Heart left ventricle (tissue), 16 donors: ENCODE data around the gene STUM. TPM values are rescaled to one million over a fixed set of nuclear protein-coding genes. Genes with fewer than 3 reads are reported as not detected.

ENCODE experiments used
- ATAC-seq, 4 donors: fragments of 200-7000 bp; cut with Tn5 transposase; one replicate each; pipeline ENCODE4 v1.9.1; 2020 to 2022; ENCODE audit warnings: moderate library complexity in 4 of 4, mild to moderate bottlenecking in 3 of 4, moderate number of reproducible peaks in 1 of 4
- DNase-seq, 5 donors: peaks; one replicate each; pipeline ENCODE4 v3.0.0-alpha.2; 2020
- H3K27ac ChIP-seq, 12 donors: fragments of 200-600 bp; sonication (generic) in 4 of 12; one replicate each; pipeline versions ENCODE4 v1.5.0 to v1.8.0; 2016 to 2022; ENCODE audit warnings: mild to moderate bottlenecking in 2 of 12
- H3K27me3 ChIP-seq, 9 donors: fragments of 200-600 bp; sonication (generic) in 2 of 9; one replicate each; pipeline versions ENCODE4 v1.5.1 to v1.8.0; 2016 to 2022; ENCODE audit warnings: mild to moderate bottlenecking in 3 of 9
- H3K36me3 ChIP-seq, 9 donors: fragments of 200-600 bp; sonication (generic) in 2 of 9; one replicate each; pipeline versions ENCODE4 v1.5.0 to v1.8.0; 2018 to 2022; ENCODE audit warnings: mild to moderate bottlenecking in 2 of 9
- H3K4me1 ChIP-seq, 12 donors: fragments of 200-600 bp; sonication (generic) in 4 of 12; one replicate each; pipeline versions ENCODE4 v1.5.0 to v1.8.0; 2016 to 2022; ENCODE audit warnings: mild to moderate bottlenecking in 3 of 12
- H3K4me3 ChIP-seq, 12 donors: fragments of 200-600 bp; sonication (generic) in 4 of 12; one replicate each; pipeline versions ENCODE4 v1.5.0 to v1.8.0; 2017 to 2022; ENCODE audit warnings: mild to moderate bottlenecking in 9 of 12, moderate library complexity in 4 of 12
- H3K9me3 ChIP-seq, 12 donors: fragments of 200-600 bp; sonication (generic) in 4 of 12; one replicate each; pipeline versions ENCODE4 v1.5.0 to v1.8.0; 2016 to 2022; ENCODE audit warnings: mild to moderate bottlenecking in 1 of 12
- POLR2A ChIP-seq, 2 donors: fragments of 450-650 bp; IDR thresholded peaks; one replicate each; pipeline ENCODE4 v1.6.1; 2017; ENCODE audit warnings: antibody characterized with exemption in 2 of 2, mild to moderate bottlenecking in 2 of 2, moderate library complexity in 2 of 2
- WGBS, 4 donors: extraction: QIAGEN DNeasy Blood & Tissue Kit in 2 of 4; methylation state at CpG; one replicate each; pipeline versions ENCODE4 v1.1.5 to v1.1.7; 2013 to 2018; 5-methylcytosine and 5-hydroxymethylcytosine counted together
- intact Hi-C, 10 donors: fragments of 100-400 bp; cut with DNase I; formaldehyde crosslinking; loops; one replicate each; pipeline versions ENCODE4 v1.11.1 to v1.14.2; 2022
- polyA plus RNA-seq, 2 donors: library from polyadenylated mRNA; stranded (reverse); fragments of 200-250 nt; gene quantifications; one replicate each; pipeline ENCODE4 v1.2.3, GENCODE V29; 2013
- total RNA-seq, 9 donors: library from RNA; depleted of rRNA in 2 of 9; stranded (reverse); fragments of >200 nt in 2 of 9; fragmentation: NEBNext Ultra II Directional in 3 of 9; extraction: Animal tissue kit (Norgen Biotek cat#: 25700) in 3 of 9; gene quantifications; one replicate each; pipeline versions ENCODE4 v1.1.0 to v1.2.4, GENCODE V29; 2016 to 2023
- TF ChIP-seq, protein P1 (sequence below), 12 donors: fragments of 200-600 bp; sonication (generic) in 4 of 12; IDR thresholded peaks; one replicate each; pipeline versions ENCODE4 v1.5.0 to v1.8.0; 2018 to 2022; ENCODE audit warnings: antibody characterized with exemption in 12 of 12, mild to moderate bottlenecking in 5 of 12
- donor health status: ischemic (EF 13 %, LVEDD 7.1; RV severe dilation, severe dysfunction).
- donor health status: healthy with polysubstance abuse.
- donor health status: DM: no; HTN: yes; CAD: no.
- donor health status: DM: no; HTN: no; CAD: no.
- donor health status: ischemic (EF 25% LVEDD 6.9; RV normal size, moderate dysfunction).
- donor health status: ischemic (EF 25% LVEDD 5.7; RV mildly dilated, moderate dysfunction).
- donor health status: healthy.
- donor health status: DM: yes; HTN: yes; CAD: no.
- donor health status: ischemic (EF 35%, LVEDD 5.7; RV mildly dilated, moderate dysfunction).
- donor health status: nonischemic (EF 11% LVEDD 7.7; RV severe dilation, severe dysfunction).
- donor health status: DM: yes; HTN: yes; CAD: no.
- donor health status: PGD.
- donor health status: ischemic (EF 29% LVEDD 5.4; RV normal size, mild dysfunction).
- donor health status: nonischemic (EF 23%, LVEDD 6.1; RV moderate dilation, normal function).

Gene STUM
- total and polyA plus RNA-seq, 11 donors, result 0.39 to 1.7 (median 0.97) TPM

DNA sequence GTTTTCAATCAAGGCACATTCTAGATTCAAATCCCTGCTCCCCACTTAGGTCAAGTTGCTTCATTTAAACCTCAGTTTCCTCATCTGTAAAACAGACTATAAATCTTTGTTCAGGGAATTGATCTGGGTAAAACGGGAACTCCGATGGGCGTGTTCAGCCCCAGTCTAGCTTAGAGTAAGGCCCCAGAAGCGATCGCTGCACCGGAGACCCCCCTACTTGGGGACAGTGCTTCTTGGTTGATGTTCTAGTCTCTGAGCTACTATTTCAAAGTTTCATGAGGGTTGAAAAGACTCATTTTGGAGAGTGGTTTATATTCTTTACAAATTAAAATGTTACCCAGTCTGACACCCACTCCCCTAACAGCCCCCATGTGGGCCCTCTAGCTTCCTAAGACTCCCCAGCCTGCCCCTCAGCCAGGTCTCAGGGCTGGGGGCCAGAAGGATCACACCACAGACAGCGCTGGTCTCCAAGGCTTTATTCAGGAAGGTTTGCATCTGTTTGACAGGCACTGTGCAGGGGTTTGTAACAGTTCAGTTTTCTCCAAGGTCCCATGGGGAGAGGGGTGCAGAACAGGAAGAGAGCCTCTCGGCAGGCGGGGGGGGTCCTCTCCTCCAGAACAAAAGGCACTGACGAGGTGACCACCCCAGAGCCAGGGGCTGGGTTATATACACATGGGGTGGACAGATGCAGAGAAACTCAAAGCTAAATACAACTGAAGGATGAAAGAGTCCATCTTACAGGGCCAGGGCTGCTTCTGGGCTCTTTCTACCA is 82.9 kb downstream of the STUM start:
- intact Hi-C loops, result loop anchor here in 8 of 10 donors (5.0 to 10.0 kb wide), 9 partner anchors 53 to 816 kb away; partner anchors contain the start of gene ITPKB (in 1 of the 8)
- DNase-seq (peak in 1 of 5 donors; percentile 38), ATAC-seq (no peak)
- TF ChIP-seq, protein P1, sequence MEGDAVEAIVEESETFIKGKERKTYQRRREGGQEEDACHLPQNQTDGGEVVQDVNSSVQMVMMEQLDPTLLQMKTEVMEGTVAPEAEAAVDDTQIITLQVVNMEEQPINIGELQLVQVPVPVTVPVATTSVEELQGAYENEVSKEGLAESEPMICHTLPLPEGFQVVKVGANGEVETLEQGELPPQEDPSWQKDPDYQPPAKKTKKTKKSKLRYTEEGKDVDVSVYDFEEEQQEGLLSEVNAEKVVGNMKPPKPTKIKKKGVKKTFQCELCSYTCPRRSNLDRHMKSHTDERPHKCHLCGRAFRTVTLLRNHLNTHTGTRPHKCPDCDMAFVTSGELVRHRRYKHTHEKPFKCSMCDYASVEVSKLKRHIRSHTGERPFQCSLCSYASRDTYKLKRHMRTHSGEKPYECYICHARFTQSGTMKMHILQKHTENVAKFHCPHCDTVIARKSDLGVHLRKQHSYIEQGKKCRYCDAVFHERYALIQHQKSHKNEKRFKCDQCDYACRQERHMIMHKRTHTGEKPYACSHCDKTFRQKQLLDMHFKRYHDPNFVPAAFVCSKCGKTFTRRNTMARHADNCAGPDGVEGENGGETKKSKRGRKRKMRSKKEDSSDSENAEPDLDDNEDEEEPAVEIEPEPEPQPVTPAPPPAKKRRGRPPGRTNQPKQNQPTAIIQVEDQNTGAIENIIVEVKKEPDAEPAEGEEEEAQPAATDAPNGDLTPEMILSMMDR (IDR thresholded peaks at IDR 0.05), result no peak
- no peak for TF ChIP-seq POLR2A (IDR thresholded peaks at IDR 0.05)
- H3K27me3 ChIP-seq, result no peaks in the 10 kb centered on the region
- no peak overlapping the region for H3K4me3 ChIP-seq
- H3K9me3 ChIP-seq, result no peaks in the 10 kb centered on the region
- 73 to 81% (median 77%) methylated on average over 10 of the region's 10 CpGs for WGBS, 4 donors
- H3K27ac ChIP-seq, result peak overlapping the region in 1 of 12 donors; percentile 81
- H3K36me3 ChIP-seq, result peaks cover 0 to 51% (median 27%) of the 10 kb centered on the region in 9 donors
- H3K4me1 ChIP-seq, result peaks cover 0 to 33% (median 15%) of the 10 kb centered on the region in 12 donors

DNA sequence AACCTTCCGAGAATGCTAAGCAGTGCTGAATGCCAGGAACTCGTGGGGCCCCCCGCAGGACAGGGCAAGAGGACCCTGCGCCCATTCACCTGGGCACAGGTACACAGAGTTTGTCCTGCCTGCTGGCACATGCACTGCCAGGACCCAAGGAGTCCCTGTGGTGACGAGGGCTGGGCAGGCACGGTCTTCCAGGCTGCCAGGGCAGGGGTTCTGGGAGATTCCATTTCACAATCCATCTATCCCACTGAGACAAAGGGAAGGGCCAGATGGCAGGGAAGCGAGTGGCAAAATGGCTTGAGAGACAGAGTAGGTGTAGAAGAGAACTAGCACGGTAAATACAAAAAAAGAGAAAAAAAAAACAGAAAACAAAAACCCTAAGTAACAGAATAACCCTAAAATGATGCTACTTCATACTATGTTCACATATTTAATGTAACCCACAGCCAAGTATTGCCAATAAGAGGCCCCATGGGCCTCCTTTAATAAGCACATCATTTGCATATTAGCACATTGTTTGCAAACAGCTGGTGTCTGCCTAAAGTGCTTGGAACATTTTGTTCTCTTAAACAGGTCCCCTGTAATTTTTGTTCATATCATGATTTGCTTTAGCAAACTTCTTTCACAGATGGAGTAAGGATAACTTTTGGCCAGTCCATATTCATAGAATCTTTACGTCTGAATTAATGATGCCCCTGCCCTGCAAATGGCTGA is 83.8 kb downstream of the STUM start:
- WGBS, 4 donors, result 81 to 90% (median 89%) methylated on average over 9 of the region's 9 CpGs
- Histone ChIP-seq H3K4me3 (no peak overlapping the region), H3K36me3 (peaks cover 0 to 59% (median 34%) of the 10 kb centered on the region in 9 donors), H3K27me3 (no peaks in the 10 kb centered on the region), H3K9me3 (no peaks in the 10 kb centered on the region), H3K27ac (peak overlapping the region in 2 of 12 donors; percentile 25 to 81), H3K4me1 (peaks cover 0 to 32% (median 14%) of the 10 kb centered on the region in 12 donors)
- intact Hi-C loops, result loop anchor here in 9 of 10 donors (2.0 to 10.0 kb wide), 10 partner anchors 52 to 815 kb away; partner anchors contain the start of gene ITPKB (in 1 of the 9)
- TF ChIP-seq, protein P1 (IDR thresholded peaks at IDR 0.05), result no peak
- TF ChIP-seq POLR2A (IDR thresholded peaks at IDR 0.05), result no peak
- DNase-seq (peak in 3 of 5 donors; percentile 14 to 61 (median 25)), ATAC-seq (no peak)

DNA sequence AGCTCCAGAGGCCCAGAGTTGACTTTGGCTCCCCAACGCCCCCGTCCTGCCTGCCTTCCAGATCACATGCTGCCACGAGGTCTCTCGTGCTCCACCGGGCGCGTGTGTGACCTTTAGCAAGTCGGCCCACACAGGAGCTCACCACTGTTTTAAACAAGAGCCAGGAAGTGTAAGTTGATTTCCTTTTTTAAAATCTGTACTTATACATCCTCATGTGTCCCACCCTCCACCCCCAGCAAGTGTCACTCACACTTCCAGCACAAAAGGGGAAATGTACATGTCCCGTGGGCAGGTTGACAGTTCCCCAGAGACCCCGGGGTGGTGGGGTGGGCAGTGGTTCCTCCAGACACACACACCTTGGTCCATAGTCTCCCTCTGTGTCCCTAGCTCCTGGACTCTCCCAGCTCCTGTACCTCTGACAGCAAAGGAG is 84.4 kb downstream of the STUM start:
- DNase-seq (peak in 2 of 5 donors; percentile 18 to 42), ATAC-seq (no peak)
- peak overlapping the region in 4 of 12 donors; percentile 10 to 81 (median 40) for H3K27ac ChIP-seq
- peaks cover 0 to 64% (median 34%) of the 10 kb centered on the region in 9 donors for H3K36me3 ChIP-seq
- no peak overlapping the region for H3K4me3 ChIP-seq
- 68 to 83% (median 77%) methylated on average over 10 of the region's 10 CpGs for WGBS, 4 donors
- no peak for TF ChIP-seq POLR2A (IDR thresholded peaks at IDR 0.05)
- TF ChIP-seq, protein P1 (IDR thresholded peaks at IDR 0.05), result no peak
- H3K4me1 ChIP-seq, result peaks cover 0 to 38% (median 19%) of the 10 kb centered on the region in 12 donors
- no peaks in the 10 kb centered on the region for H3K9me3 ChIP-seq
- no peaks in the 10 kb centered on the region for H3K27me3 ChIP-seq
- intact Hi-C loops, result loop anchor here in 9 of 10 donors (2.0 to 10.0 kb wide), 10 partner anchors 52 to 814 kb away; partner anchors contain the start of gene ITPKB (in 1 of the 9)
